Skeletal muscle satellite cell (primary cell): ENCODE results near the gene AP3D1. TPM values are rescaled to one million over a fixed set of nuclear protein-coding genes. Genes with fewer than 3 reads are reported as not detected.
"Not testable (repeated sequence)": the region's sequence is repeated elsewhere in the genome, so short reads cannot be mapped to it uniquely, and the experiment has no call there.

Experiments
- H3K27me3 ChIP-seq: 2 replicates; pipeline ENCODE4 v1.7.0; 2013; ENCODE audit warnings: low read length; ENCODE audit not compliant: control insufficient read depth, insufficient read depth
- H3K36me3 ChIP-seq: 2 replicates; pipeline ENCODE4 v1.7.0; 2013; ENCODE audit warnings: mild to moderate bottlenecking, control low read depth, low read length; ENCODE audit not compliant: insufficient read depth
- H3K4me1 ChIP-seq: 2 replicates; pipeline ENCODE4 v1.7.0; 2013; ENCODE audit warnings: low read length; ENCODE audit not compliant: control insufficient read depth, insufficient read depth
- H3K4me2 ChIP-seq: 2 replicates; pipeline ENCODE4 v1.7.0; 2013; ENCODE audit warnings: mild to moderate bottlenecking, low read length
- H3K4me3 ChIP-seq: 2 replicates; pipeline ENCODE4 v1.7.0; 2013; ENCODE audit warnings: low read length
- H3K9ac ChIP-seq: 2 replicates; pipeline ENCODE4 v1.7.0; 2013; ENCODE audit warnings: mild to moderate bottlenecking, low read depth, low read length, moderate library complexity
- H3K9me3 ChIP-seq: replicated peaks from 2 replicates; pipeline ENCODE4 v1.7.0; 2013; ENCODE audit warnings: mild to moderate bottlenecking, control low read depth, low read length
- total RNA-seq: library from RNA; depleted of rRNA; stranded (reverse); fragments of >200 nt; gene quantifications from 2 replicates; pipeline ENCODE4 v1.2.3, GENCODE V29; 2012; rRNA removed

AP3D1 gene
- total RNA-seq, result 128 and 142 TPM in 2 replicates

DNA sequence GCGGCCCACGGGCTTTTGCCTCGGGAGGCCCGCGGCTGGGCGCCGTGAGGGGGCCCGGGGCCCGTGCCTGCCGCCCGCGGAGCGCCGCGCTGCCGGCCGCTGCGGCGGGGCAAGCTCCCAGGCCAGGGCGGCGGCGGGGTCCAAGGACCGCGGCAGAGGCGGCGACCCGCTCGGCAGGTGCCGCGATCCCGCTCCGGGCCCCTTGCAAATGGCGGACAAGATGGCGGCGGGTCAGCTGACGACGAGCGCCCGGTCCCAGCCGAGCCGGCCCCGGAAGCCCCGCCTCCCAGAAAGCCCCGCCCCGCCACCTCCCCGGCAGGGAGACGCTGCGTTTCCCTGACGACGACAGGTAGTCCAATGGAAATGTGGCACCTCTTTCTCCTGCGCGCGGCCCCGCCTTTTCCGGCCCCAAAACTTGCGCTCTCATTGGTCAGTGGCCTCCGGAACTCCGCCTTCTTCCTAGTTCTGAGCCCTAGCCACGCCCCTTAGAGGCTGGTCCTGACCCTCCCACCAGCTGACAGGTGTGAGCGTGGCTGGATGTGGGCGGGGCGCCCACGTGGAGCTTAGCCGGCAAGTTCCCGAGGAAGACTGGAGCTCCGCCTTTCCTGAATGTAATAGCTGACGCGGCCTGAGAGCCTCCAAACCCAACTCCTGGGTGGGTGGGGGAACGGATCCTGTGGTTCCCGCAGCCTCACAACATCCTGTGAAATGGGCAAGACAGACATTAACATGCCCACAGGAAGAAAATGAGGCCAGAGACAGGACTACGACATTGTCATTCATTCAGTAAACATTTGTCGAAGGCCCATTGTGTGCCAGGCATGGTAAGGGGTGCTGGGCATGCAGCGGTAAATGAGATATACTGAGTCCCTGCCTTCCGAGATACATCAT, at the start of gene AP3D1:
TSS of gene AP3D1 (minus strand) at position 228 of the 891 bp plus-strand sequence. CDS start 232 bp downstream, outside the sequence.
- H3K9me3 ChIP-seq, result no peaks in the 10 kb centered on the region

GRCh38 chr19:2200624-2201294, 49.4 kb upstream of the AP3D1 start:
- not testable (repeated sequence) for H3K27me3 ChIP-seq, H3K9me3 ChIP-seq, H3K4me2 ChIP-seq, H3K9ac ChIP-seq, H3K4me3 ChIP-seq, H3K4me1 ChIP-seq
- peaks cover 56% of the 10 kb centered on the region for H3K36me3 ChIP-seq

More for the DNA sequence above, at the start of gene AP3D1:
- peak within 1 kb of the TSS; percentile 100 for H3K4me3 ChIP-seq
- peaks cover 35% of the 10 kb centered on the region for H3K4me1 ChIP-seq
- H3K4me2 ChIP-seq, result peak within 1 kb of the TSS; percentile 100
- peak within 1 kb of the TSS; percentile 100 for H3K9ac ChIP-seq
- H3K27me3 ChIP-seq, result no peaks in the 10 kb centered on the region
- peaks cover 15% of the 10 kb centered on the region for H3K36me3 ChIP-seq

- Histone ChIP-seq H3K27me3 (no peaks in the 10 kb centered on the region), H3K9me3 (no peaks in the 10 kb centered on the region), H3K36me3 (peaks cover 63% of the 10 kb centered on the region), H3K4me3 (no peak overlapping the region), H3K9ac (no peak overlapping the region), H3K4me2 (no peak overlapping the region), H3K4me1 (no peaks in the 10 kb centered on the region)
Measured at GRCh38 chr19:2199861-2200623, 48.7 kb upstream of the AP3D1 start.

DNA sequence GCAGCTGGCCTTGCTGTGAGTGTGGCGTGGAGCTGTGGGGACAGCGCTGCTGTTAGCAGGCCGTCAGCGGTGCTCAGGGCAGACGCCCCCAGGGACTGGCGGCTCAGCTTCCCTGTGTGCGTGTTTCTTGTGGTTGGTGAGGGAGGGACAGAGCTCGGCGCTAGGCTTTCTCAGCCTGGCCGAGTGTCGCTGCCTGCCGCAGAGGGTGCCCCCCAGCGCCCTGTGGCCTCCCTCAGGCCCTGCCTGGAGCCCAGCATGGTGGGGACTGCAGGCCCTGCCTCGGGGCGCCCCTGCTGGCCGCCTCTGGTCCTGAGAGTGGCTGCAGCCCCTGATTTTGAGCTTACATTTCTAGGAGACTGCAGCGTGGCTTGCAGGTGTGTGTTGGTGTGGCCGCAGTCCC, 47.8 kb upstream of the AP3D1 start:
- Histone ChIP-seq H3K4me1 (no peaks in the 10 kb centered on the region), H3K36me3 (peaks cover 68% of the 10 kb centered on the region), H3K9ac (no peak overlapping the region), H3K4me2 (no peak overlapping the region), H3K27me3 (no peaks in the 10 kb centered on the region), H3K9me3 (no peaks in the 10 kb centered on the region), H3K4me3 (no peak overlapping the region)

GRCh38 chr19:2198317-2198716, 47.0 kb upstream of the AP3D1 start:
- H3K9ac ChIP-seq, result no peak overlapping the region
- no peaks in the 10 kb centered on the region for H3K9me3 ChIP-seq
- H3K4me3 ChIP-seq, result no peak overlapping the region
- peaks cover 66% of the 10 kb centered on the region for H3K36me3 ChIP-seq
- no peaks in the 10 kb centered on the region for H3K27me3 ChIP-seq
- H3K4me2 ChIP-seq, result no peak overlapping the region
- no peaks in the 10 kb centered on the region for H3K4me1 ChIP-seq

- no peaks in the 10 kb centered on the region for H3K9me3 ChIP-seq
- peaks cover 69% of the 10 kb centered on the region for H3K36me3 ChIP-seq
- no peaks in the 10 kb centered on the region for H3K4me1 ChIP-seq
- no peak overlapping the region for H3K4me2 ChIP-seq
- H3K27me3 ChIP-seq, result no peaks in the 10 kb centered on the region
- no peak overlapping the region for H3K9ac ChIP-seq
- no peak overlapping the region for H3K4me3 ChIP-seq
Measured at GRCh38 chr19:2197270-2197669, 45.9 kb upstream of the AP3D1 start.

- H3K4me2 ChIP-seq, result no peak overlapping the region
- H3K9ac ChIP-seq, result no peak overlapping the region
- no peaks in the 10 kb centered on the region for H3K27me3 ChIP-seq
- peaks cover 78% of the 10 kb centered on the region for H3K36me3 ChIP-seq
- no peaks in the 10 kb centered on the region for H3K4me1 ChIP-seq
- H3K9me3 ChIP-seq, result no peaks in the 10 kb centered on the region
- no peak overlapping the region for H3K4me3 ChIP-seq
Measured at GRCh38 chr19:2195914-2196313, 44.5 kb upstream of the AP3D1 start.

DNA sequence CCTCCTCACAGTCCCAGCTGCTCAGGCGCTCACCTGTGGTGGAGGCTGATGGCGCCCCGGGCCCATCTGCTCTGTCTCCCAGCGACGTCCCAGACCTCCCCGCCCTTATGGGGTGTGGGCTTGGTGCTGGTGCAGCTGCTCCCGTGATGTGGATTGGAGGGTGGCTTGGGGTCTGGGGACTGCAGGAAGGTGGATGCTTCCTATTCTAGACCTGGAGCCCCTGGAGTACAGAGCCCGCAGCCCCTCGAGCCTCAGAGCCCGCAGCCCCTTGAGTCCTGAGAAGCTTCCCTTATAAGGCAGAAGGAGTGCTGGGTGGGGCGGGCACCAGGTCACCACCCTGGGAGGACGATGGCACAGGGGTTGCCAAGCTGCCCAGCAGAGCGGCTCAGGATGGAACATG, 44.0 kb upstream of the AP3D1 start:
- Histone ChIP-seq H3K36me3 (peaks cover 78% of the 10 kb centered on the region), H3K9ac (no peak overlapping the region)

GRCh38 chr19:2194513-2195078, 43.2 kb upstream of the AP3D1 start:
- H3K36me3 ChIP-seq, result peaks cover 78% of the 10 kb centered on the region
- H3K4me2 ChIP-seq, result no peak overlapping the region
- no peak overlapping the region for H3K9ac ChIP-seq
- no peak overlapping the region for H3K4me3 ChIP-seq
- H3K27me3 ChIP-seq, result no peaks in the 10 kb centered on the region
- no peaks in the 10 kb centered on the region for H3K4me1 ChIP-seq
- H3K9me3 ChIP-seq, result no peaks in the 10 kb centered on the region

More for the DNA sequence above, 44.0 kb upstream of the AP3D1 start:
- no peaks in the 10 kb centered on the region for H3K27me3 ChIP-seq
- H3K9me3 ChIP-seq, result no peaks in the 10 kb centered on the region
- H3K4me3 ChIP-seq, result no peak overlapping the region
- no peaks in the 10 kb centered on the region for H3K4me1 ChIP-seq
- no peak overlapping the region for H3K4me2 ChIP-seq

GRCh38 chr19:2193807-2194206, 42.4 kb upstream of the AP3D1 start:
- H3K27me3 ChIP-seq, result no peaks in the 10 kb centered on the region
- no peak overlapping the region for H3K4me3 ChIP-seq
- peaks cover 6% of the 10 kb centered on the region for H3K4me1 ChIP-seq
- H3K4me2 ChIP-seq, result no peak overlapping the region
- no peaks in the 10 kb centered on the region for H3K9me3 ChIP-seq
- H3K9ac ChIP-seq, result no peak overlapping the region
- peaks cover 84% of the 10 kb centered on the region for H3K36me3 ChIP-seq

DNA sequence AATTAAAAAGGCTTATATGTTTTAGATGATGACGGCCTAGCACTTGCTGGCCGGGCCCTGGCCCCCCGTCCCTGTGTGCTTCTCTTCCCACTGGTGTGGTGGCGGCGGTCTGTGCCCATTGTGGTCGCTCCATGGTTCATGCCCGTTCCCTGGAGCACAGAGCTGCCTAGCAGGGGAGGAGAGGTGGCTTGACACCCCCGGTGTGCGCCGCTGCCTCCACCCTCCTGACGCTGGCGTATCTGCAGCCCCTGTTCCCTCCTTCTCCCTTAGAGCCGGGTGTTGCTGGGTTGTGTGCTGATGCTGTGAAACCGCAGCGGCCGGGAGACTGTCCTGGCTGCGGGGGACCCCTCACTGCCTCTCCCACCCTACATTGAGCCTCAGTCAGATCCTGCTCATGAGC, 41.5 kb upstream of the AP3D1 start:
- Histone ChIP-seq H3K9ac (no peak overlapping the region), H3K36me3 (peaks cover 91% of the 10 kb centered on the region)

More for the DNA sequence above, 41.5 kb upstream of the AP3D1 start:
- Histone ChIP-seq H3K4me1 (peaks cover 6% of the 10 kb centered on the region), H3K4me3 (no peak overlapping the region), H3K4me2 (no peak overlapping the region), H3K27me3 (no peaks in the 10 kb centered on the region), H3K9me3 (no peaks in the 10 kb centered on the region)
